Measurements from ENCODE around the gene UNG. TPM values are rescaled to one million over a fixed set of nuclear protein-coding genes. Genes with fewer than 3 reads are reported as not detected.

UNG gene
- total and polyA plus RNA-seq, 9 of the 15 experiments (the other 6 are each of a cell fraction or from before 2014, with no cell fraction given): 8.4 to 59.8 (median 41.0) TPM

GRCh38 chr12:109057376-109057775 lies 40.0 kb upstream of the UNG start:
- in situ Hi-C loops (cut with MboI): no loop called here
- no peak overlapping the region for H3K4me3 ChIP-seq
- H3K9me1 ChIP-seq (ENCODE audit: control insufficient read depth, insufficient read depth, low read length): no peaks in the 10 kb centered on the region
- CTCF ChIA-PET (ENCODE audit: low intra/inter-chr PET ratio): no interaction called here
- H3K4me1 ChIP-seq (replicated peaks in 1 of 2; ENCODE audit: control insufficient read depth in 2 of 2, insufficient read depth in 2 of 2, low read length in 2 of 2): peaks cover 0 to 2% of the 10 kb centered on the region in 2 experiments; a peak in 1 of 5 replicates
- DNase-seq (ENCODE audit: extremely low read depth in 1 of 4, low spot score in 3 of 4): no peak
- no TSS peak for BruUV-seq (replicated peaks)
- 100% methylated on average over 1 of the region's 1 CpG for WGBS (ENCODE audit: insufficient coverage, low coverage, missing lambda C conversion rate)
- no peaks in the 10 kb centered on the region for H4K20me1 ChIP-seq (replicated peaks; ENCODE audit: control insufficient read depth, insufficient read depth, low read length)
- H3K9me3 ChIP-seq (replicated peaks; ENCODE audit: control insufficient read depth, insufficient read depth, low read depth, low read length): no peaks in the 10 kb centered on the region
- no peak for ATAC-seq
- no peak overlapping the region for H3K27ac ChIP-seq (ENCODE audit: extremely low read depth, low read depth, low read length)
- H3K9ac ChIP-seq (ENCODE audit: insufficient read depth in 1 of 2, low read depth in 2 of 2, low read length in 2 of 2): no peak overlapping the region
- FAIRE-seq: no peak
- no peak overlapping the region for H3K4me2 ChIP-seq (ENCODE audit: insufficient read depth, low read length)
- H3K79me2 ChIP-seq (ENCODE audit: control insufficient read depth, insufficient read depth, low read length): peaks cover 11% of the 10 kb centered on the region; the same call in 1 of the 3 replicates
- TF ChIP-seq MEF2A (IDR thresholded peaks at IDR 0.05; ENCODE audit: control insufficient read depth, low read depth, low read length) (no peak), ARID2 (IDR thresholded peaks at IDR 0.05) (no peak), ZMIZ1 (IDR thresholded peaks at IDR 0.05; ENCODE audit: low read depth in 2 of 2, low read length in 2 of 2) (no peak), TRIM25 (IDR thresholded peaks at IDR 0.05; ENCODE audit: borderline replicate concordance) (no peak)
- POLR2A ChIA-PET: no interaction called here
- H2AFZ ChIP-seq (ENCODE audit: low read depth, low read length): no peak overlapping the region
- no peaks in the 10 kb centered on the region for H3K27me3 ChIP-seq (ENCODE audit: control insufficient read depth in 2 of 2, insufficient read depth in 2 of 2, low read length in 2 of 2)
- intact Hi-C loops (cut with micrococcal nuclease): no loop called here
- H3K36me3 ChIP-seq (ENCODE audit: control insufficient read depth, insufficient read depth, low read length): peaks cover 9% of the 10 kb centered on the region; the same call in 2 of the 3 replicates

Data from K562 (cell line).